Activated CD4-positive, alpha-beta T cell treated with anti-CD3 and anti-CD28 coated beads for 24 hours (primary cell): Measurements from ENCODE around the gene ZFYVE21.
A peak's percentile ranks its signal among the peaks of the same experiment; 100 is the strongest.
"Not testable (repeated sequence)": the region's sequence is repeated elsewhere in the genome, so short reads cannot be mapped to it uniquely, and the experiment has no call there.

Experiments
- DNase-seq, 2 donors: peaks; one replicate each; pipeline ENCODE4 v3.0.0-alpha.2; 2020; ENCODE audit warnings: low read depth in 2 of 2

The ZFYVE21 gene

GRCh38 chr14:103715052-103716000, at the start of gene ZFYVE21, which contains the start of gene XRCC3:
Gene ZFYVE21, plus strand, starts transcription at chr14:103715810. Its CDS starts 32 bp downstream, at chr14:103715842.
Gene XRCC3, minus strand, starts transcription at chr14:103715451. Its CDS starts 4,364 bp downstream, at chr14:103711087.
- peak; percentile 99 for DNase-seq

- DNase-seq: no peak
Measured at GRCh38 chr14:103667671-103668070, 47.9 kb upstream of the ZFYVE21 start.

GRCh38 chr14:103668117-103668516, 47.5 kb upstream of the ZFYVE21 start:
- no peak for DNase-seq

GRCh38 chr14:103669370-103669769, 46.2 kb upstream of the ZFYVE21 start:
- no peak for DNase-seq

GRCh38 chr14:103671911-103672310, 43.7 kb upstream of the ZFYVE21 start:
- DNase-seq: no peak

GRCh38 chr14:103675957-103676356, 39.7 kb upstream of the ZFYVE21 start:
- DNase-seq: no peak

- DNase-seq: no peak
Measured at GRCh38 chr14:103676881-103677675, 38.5 kb upstream of the ZFYVE21 start.

GRCh38 chr14:103679351-103679750, 36.3 kb upstream of the ZFYVE21 start:
- peak; percentile 7 to 19 for DNase-seq

GRCh38 chr14:103680491-103681231, 34.9 kb upstream of the ZFYVE21 start:
- no peak for DNase-seq

- DNase-seq: no peak
Measured at GRCh38 chr14:103683139-103683538, 32.5 kb upstream of the ZFYVE21 start.

- no peak for DNase-seq
Measured at GRCh38 chr14:103684471-103684870, 31.1 kb upstream of the ZFYVE21 start.

GRCh38 chr14:103684871-103685270, 30.7 kb upstream of the ZFYVE21 start:
- DNase-seq: no peak

- DNase-seq: no peak
Measured at GRCh38 chr14:103685276-103686211, 30.1 kb upstream of the ZFYVE21 start.

GRCh38 chr14:103686831-103687485, 28.7 kb upstream of the ZFYVE21 start:
- DNase-seq: no peak

- DNase-seq: no peak
Measured at GRCh38 chr14:103687712-103688111, 27.9 kb upstream of the ZFYVE21 start.

- DNase-seq: no peak
Measured at GRCh38 chr14:103688441-103688840, 27.2 kb upstream of the ZFYVE21 start.

GRCh38 chr14:103688906-103689902, 26.4 kb upstream of the ZFYVE21 start:
- no peak for DNase-seq

- DNase-seq: no peak
Measured at GRCh38 chr14:103690332-103690731, 25.3 kb upstream of the ZFYVE21 start.

- not testable (repeated sequence) for DNase-seq
Measured at GRCh38 chr14:103691655-103692054, 24.0 kb upstream of the ZFYVE21 start.
